GM23338 (cell line): ENCODE data around the gene GAA. TPM values are rescaled to one million over a fixed set of nuclear protein-coding genes. Genes with fewer than 3 reads are reported as not detected.

Source experiments
- ATAC-seq: fragments of 200-7000 bp; cut with Tn5 transposase; 3 replicates; pipeline ENCODE4 v1.9.1; 2020
- DNase-seq: peaks from one replicate; pipeline ENCODE4 v3.0.0-alpha.2; 2015; ENCODE audit warnings: low spot score
- H2AFZ ChIP-seq: fragments of 200-600 bp; sonication (generic); 2 replicates; pipeline ENCODE4 v1.8.0; 2016; ENCODE audit warnings: antibody characterized with exemption, mild to moderate bottlenecking, moderate library complexity
- H3F3A ChIP-seq: fragments of 200-600 bp; sonication (generic); replicated peaks from 2 replicates; pipeline ENCODE4 v1.8.0; 2017; ENCODE audit warnings: antibody characterized with exemption, mixed run types, low read depth
- H3K27ac ChIP-seq: fragments of 200-600 bp; sonication (generic); 2 replicates; pipeline ENCODE4 v1.6.1; 2016; ENCODE audit warnings: low read depth
- H3K27me3 ChIP-seq: fragments of 200-600 bp; sonication (generic); 2 replicates; pipeline ENCODE4 v1.8.0; 2016; ENCODE audit warnings: mild to moderate bottlenecking, mixed run types, moderate library complexity; ENCODE audit not compliant: insufficient read depth
- H3K36me3 ChIP-seq: fragments of 200-600 bp; sonication (generic); 2 replicates; pipeline ENCODE4 v1.8.0; 2016; ENCODE audit warnings: mild to moderate bottlenecking; ENCODE audit not compliant: insufficient read depth
- H3K4me1 ChIP-seq: fragments of 200-600 bp; sonication (generic); 2 replicates; pipeline ENCODE4 v1.8.0; 2016; ENCODE audit warnings: mild to moderate bottlenecking, moderate library complexity; ENCODE audit not compliant: insufficient read depth
- H3K4me2 ChIP-seq: fragments of 200-600 bp; sonication (generic); 2 replicates; pipeline ENCODE4 v1.7.1; 2017; ENCODE audit warnings: mixed run types
- H3K4me3 ChIP-seq: fragments of 200-600 bp; sonication (generic); 2 replicates; pipeline ENCODE4 v1.6.1; 2016; ENCODE audit warnings: mixed run types
- H3K79me2 ChIP-seq: fragments of 200-600 bp; sonication (generic); replicated peaks from 2 replicates; pipeline ENCODE4 v1.8.0; 2017; ENCODE audit warnings: mild to moderate bottlenecking; ENCODE audit not compliant: insufficient read depth
- H3K9me2 ChIP-seq: fragments of 200-600 bp; sonication (generic); 2 replicates; pipeline ENCODE4 v1.8.0; 2017; ENCODE audit not compliant: insufficient read depth
- H4K20me1 ChIP-seq: fragments of 200-600 bp; sonication (generic); replicated peaks from 2 replicates; pipeline ENCODE4 v1.8.0; 2017; ENCODE audit warnings: mild to moderate bottlenecking; ENCODE audit not compliant: insufficient read depth
- H3K27ac Mint-ChIP-seq: 2 replicates; pipeline ENCODE4 v1.8.0; 2020; ENCODE audit warnings: inconsistent platforms, mild to moderate bottlenecking, moderate library complexity, mixed read lengths
- H3K27me3 Mint-ChIP-seq: 3 replicates; pipeline ENCODE4 v1.8.0; 2022; ENCODE audit warnings: low read depth, mild to moderate bottlenecking, moderate library complexity, mixed read lengths, inconsistent platforms; ENCODE audit not compliant: insufficient read depth, poor library complexity
- H3K36me3 Mint-ChIP-seq: 3 replicates; pipeline ENCODE4 v1.8.0; 2021; ENCODE audit warnings: low read depth, mild to moderate bottlenecking, inconsistent platforms, moderate library complexity, mixed read lengths
- H3K4me1 Mint-ChIP-seq: 3 replicates; pipeline ENCODE4 v1.8.0; 2020; ENCODE audit warnings: mild to moderate bottlenecking, inconsistent platforms, mixed read lengths
- H3K4me3 Mint-ChIP-seq: 3 replicates; pipeline ENCODE4 v1.8.0; 2021; ENCODE audit warnings: moderate library complexity, mild to moderate bottlenecking, inconsistent platforms, mixed read lengths
- H3K9me3 Mint-ChIP-seq: 3 replicates; pipeline ENCODE4 v1.8.0; 2020; ENCODE audit warnings: moderate library complexity, mild to moderate bottlenecking, inconsistent platforms, mixed read lengths
- EZH2 ChIP-seq: fragments of 200-600 bp; sonication (generic); IDR thresholded peaks from one replicate; pipeline ENCODE4 v1.8.0; 2017; ENCODE audit warnings: antibody characterized with exemption, mild to moderate bottlenecking, low read depth; ENCODE audit not compliant: unreplicated experiment
- EZH2phosphoT487 ChIP-seq: fragments of 200-600 bp; sonication (generic); IDR thresholded peaks from one replicate; pipeline ENCODE4 v1.8.1; 2018; ENCODE audit warnings: antibody characterized with exemption; ENCODE audit not compliant: unreplicated experiment
- STAT1 ChIP-seq: IDR thresholded peaks from one replicate; pipeline ENCODE4 v1.6.1; 2016; ENCODE audit warnings: antibody characterized with exemption; ENCODE audit not compliant: unreplicated experiment
- ZNF462 ChIP-seq: fragments of 250-450 bp; sonication (Bioruptor Pico); IDR thresholded peaks from 2 replicates; pipeline ENCODE4 v1.5.0; 2020; ENCODE audit warnings: mild to moderate bottlenecking, moderate library complexity
- polyA plus RNA-seq: library from polyadenylated mRNA; unstranded; fragments of >200 nt; fragmentation: Nextera tagmentation; extraction: Ambion mirVana; gene quantifications from 2 replicates; pipeline ENCODE4 v1.2.1, GENCODE V29; 2016
- total RNA-seq: library from RNA; depleted of rRNA; stranded (reverse); fragments of >200 nt; shearing (Covaris generic); gene quantifications from 2 replicates; pipeline ENCODE4 v1.2.3, GENCODE V29; 2014
- TF ChIP-seq, protein P1 (sequence below), 2 experiments: fragments of 200-600 bp in 1 of 2; sonication (generic) in 1 of 2; conservative IDR thresholded peaks; 2 replicates each; pipeline versions ENCODE4 v1.5.1 to v1.6.1; 2016 to 2017; ENCODE audit warnings: antibody characterized with exemption in 2 of 2, low read depth in 2 of 2, mild to moderate bottlenecking in 2 of 2, moderate library complexity in 1 of 2

Gene GAA
- total and polyA plus RNA-seq, 2 experiments from 2014 or later = 72.5 to 98.1 TPM

- H3K79me2 ChIP-seq = no peaks in the 10 kb centered on the region
- no peak overlapping the region for H3K4me2 ChIP-seq
- no peak; the same call in 1 of the 3 replicates for ATAC-seq
- peaks cover 16% of the 10 kb centered on the region for H4K20me1 ChIP-seq
- H3K27ac ChIP-seq = no peak overlapping the region
- no peaks in the 10 kb centered on the region for H3K9me2 ChIP-seq
- TF ChIP-seq ZNF462 (no peak), STAT1 (no peak), EZH2phosphoT487 (no peak), EZH2 (no peak)
- TF ChIP-seq, protein P1, sequence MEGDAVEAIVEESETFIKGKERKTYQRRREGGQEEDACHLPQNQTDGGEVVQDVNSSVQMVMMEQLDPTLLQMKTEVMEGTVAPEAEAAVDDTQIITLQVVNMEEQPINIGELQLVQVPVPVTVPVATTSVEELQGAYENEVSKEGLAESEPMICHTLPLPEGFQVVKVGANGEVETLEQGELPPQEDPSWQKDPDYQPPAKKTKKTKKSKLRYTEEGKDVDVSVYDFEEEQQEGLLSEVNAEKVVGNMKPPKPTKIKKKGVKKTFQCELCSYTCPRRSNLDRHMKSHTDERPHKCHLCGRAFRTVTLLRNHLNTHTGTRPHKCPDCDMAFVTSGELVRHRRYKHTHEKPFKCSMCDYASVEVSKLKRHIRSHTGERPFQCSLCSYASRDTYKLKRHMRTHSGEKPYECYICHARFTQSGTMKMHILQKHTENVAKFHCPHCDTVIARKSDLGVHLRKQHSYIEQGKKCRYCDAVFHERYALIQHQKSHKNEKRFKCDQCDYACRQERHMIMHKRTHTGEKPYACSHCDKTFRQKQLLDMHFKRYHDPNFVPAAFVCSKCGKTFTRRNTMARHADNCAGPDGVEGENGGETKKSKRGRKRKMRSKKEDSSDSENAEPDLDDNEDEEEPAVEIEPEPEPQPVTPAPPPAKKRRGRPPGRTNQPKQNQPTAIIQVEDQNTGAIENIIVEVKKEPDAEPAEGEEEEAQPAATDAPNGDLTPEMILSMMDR (conservative IDR thresholded peaks at IDR 0.05; ENCODE audit: low read depth in 2 of 2) = no peak
- H3F3A ChIP-seq = peaks cover 23% of the 10 kb centered on the region
- H3K4me3 ChIP-seq = no peak overlapping the region
- no peaks in the 10 kb centered on the region for H3K9me3 Mint-ChIP-seq
- DNase-seq = no peak
- H3K27me3 Mint-ChIP-seq = peaks cover 1% of the 10 kb centered on the region
- no peak overlapping the region for H3K27ac Mint-ChIP-seq
- no peak overlapping the region for H2AFZ ChIP-seq
- 0 out of 2 replicates have a peak, but pooled peaks cover 5% of the 10 kb centered on the region for H3K4me1 ChIP-seq
- peaks cover 44% of the 10 kb centered on the region for H3K36me3 ChIP-seq
- no peaks in the 10 kb centered on the region for H3K27me3 ChIP-seq
- H3K4me3 Mint-ChIP-seq = no peak overlapping the region
- peaks cover 56% of the 10 kb centered on the region for H3K36me3 Mint-ChIP-seq
- H3K4me1 Mint-ChIP-seq = peaks cover 13% of the 10 kb centered on the region
Measured at GRCh38 chr17:80132906-80133625, 31.7 kb downstream of the GAA start.
